Measurements from ENCODE around the gene ADGRE1. TPM values are rescaled to one million over a fixed set of nuclear protein-coding genes. Genes with fewer than 3 reads are reported as not detected.

ADGRE1 gene
- total and polyA plus RNA-seq, 4 donors, result 0.39 to 16.2 (median 1.8) TPM

DNA sequence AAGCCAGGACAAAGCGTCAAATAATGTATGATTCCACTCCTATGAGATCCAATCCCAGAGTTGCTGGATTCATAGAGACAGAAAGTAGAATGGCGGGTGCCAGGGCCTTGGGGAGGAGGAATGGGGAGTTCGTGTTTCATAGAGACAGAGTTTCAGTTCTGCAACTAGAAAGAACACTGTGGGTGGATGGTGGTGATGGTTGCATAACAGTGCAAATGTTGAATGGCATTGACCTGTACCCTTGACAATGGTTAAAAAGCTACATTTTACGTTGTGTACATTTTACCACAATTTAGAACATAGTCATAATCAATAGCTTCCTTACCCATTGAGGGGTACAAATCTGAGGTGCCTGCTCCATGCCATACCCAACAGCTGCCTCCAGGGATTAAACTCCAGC is 100.5 kb downstream of the ADGRE1 start:
- Histone ChIP-seq H3K4me1 (ENCODE audit: control insufficient read depth in 4 of 4, insufficient read depth in 4 of 4, low read length in 3 of 4) (no peaks in the 10 kb centered on the region), H3K27me3 (ENCODE audit: control insufficient read depth in 4 of 4, insufficient read depth in 4 of 4, low read length in 3 of 4) (no peaks in the 10 kb centered on the region), H3K9me3 (ENCODE audit: control insufficient read depth in 4 of 4, low read length in 3 of 4) (peaks cover 3 to 22% (median 17%) of the 10 kb centered on the region in 4 donors), H3K4me3 (ENCODE audit: low read depth in 1 of 3, low read length in 3 of 3) (no peak overlapping the region), H3K27ac (ENCODE audit: low read depth in 1 of 2, low read length in 2 of 2) (no peak overlapping the region), H3K9ac (ENCODE audit: low read depth in 1 of 2, low read length in 2 of 2) (no peak overlapping the region), H3K36me3 (ENCODE audit: control insufficient read depth in 4 of 4, insufficient read depth in 3 of 4, low read depth in 1 of 4, low read length in 3 of 4) (no peaks in the 10 kb centered on the region)
- DNase-seq (ENCODE audit: low spot score), result no peak
- TF ChIP-seq GABPA (IDR thresholded peaks at IDR 0.05 in 1 of 2, conservative IDR thresholded peaks at IDR 0.05 in 1 of 2) (no peak), ATF3 (IDR thresholded peaks at IDR 0.05) (no peak), FOXA1 (IDR thresholded peaks at IDR 0.05) (no peak), EGR1 (IDR thresholded peaks at IDR 0.05; ENCODE audit: low read depth in 2 of 2) (no peak), YY1 (IDR thresholded peaks at IDR 0.05) (no peak), JUND (IDR thresholded peaks at IDR 0.05) (no peak), HNF4G (IDR thresholded peaks at IDR 0.05) (no peak), RXRA (IDR thresholded peaks at IDR 0.05) (no peak), MAX (IDR thresholded peaks at IDR 0.05) (no peak), TAF1 (conservative IDR thresholded peaks at IDR 0.05) (no peak), NR2F2 (IDR thresholded peaks at IDR 0.05) (no peak)
- TF ChIP-seq, protein P1, sequence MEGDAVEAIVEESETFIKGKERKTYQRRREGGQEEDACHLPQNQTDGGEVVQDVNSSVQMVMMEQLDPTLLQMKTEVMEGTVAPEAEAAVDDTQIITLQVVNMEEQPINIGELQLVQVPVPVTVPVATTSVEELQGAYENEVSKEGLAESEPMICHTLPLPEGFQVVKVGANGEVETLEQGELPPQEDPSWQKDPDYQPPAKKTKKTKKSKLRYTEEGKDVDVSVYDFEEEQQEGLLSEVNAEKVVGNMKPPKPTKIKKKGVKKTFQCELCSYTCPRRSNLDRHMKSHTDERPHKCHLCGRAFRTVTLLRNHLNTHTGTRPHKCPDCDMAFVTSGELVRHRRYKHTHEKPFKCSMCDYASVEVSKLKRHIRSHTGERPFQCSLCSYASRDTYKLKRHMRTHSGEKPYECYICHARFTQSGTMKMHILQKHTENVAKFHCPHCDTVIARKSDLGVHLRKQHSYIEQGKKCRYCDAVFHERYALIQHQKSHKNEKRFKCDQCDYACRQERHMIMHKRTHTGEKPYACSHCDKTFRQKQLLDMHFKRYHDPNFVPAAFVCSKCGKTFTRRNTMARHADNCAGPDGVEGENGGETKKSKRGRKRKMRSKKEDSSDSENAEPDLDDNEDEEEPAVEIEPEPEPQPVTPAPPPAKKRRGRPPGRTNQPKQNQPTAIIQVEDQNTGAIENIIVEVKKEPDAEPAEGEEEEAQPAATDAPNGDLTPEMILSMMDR (IDR thresholded peaks at IDR 0.05; ENCODE audit: low read depth, low read length, missing input control), result no peak
- WGBS, result 43% methylated on average over 4 of the region's 4 CpGs

DNA sequence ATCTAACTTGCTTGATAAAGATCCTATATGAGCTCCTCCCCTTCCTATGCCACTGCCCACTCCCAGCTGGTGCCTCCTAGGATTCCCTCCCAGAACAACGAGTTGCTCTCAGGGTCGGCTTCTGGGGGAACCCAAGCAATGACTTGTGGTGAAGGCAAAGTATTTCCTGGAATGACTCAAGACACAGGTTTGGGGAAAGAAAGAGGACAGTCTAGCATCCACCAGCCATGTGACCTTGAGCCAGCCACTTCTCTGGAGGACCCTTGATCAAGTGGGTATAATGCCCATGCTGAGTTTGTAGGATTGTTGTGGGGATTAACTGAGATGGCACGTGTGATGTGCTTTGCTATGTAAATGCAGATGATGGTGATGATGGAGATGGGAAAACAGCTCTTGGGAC is 100.9 kb downstream of the ADGRE1 start:
- Histone ChIP-seq H3K27ac (ENCODE audit: low read depth in 1 of 2, low read length in 2 of 2) (no peak overlapping the region), H3K9ac (ENCODE audit: low read depth in 1 of 2, low read length in 2 of 2) (no peak overlapping the region), H3K36me3 (ENCODE audit: control insufficient read depth in 4 of 4, insufficient read depth in 3 of 4, low read depth in 1 of 4, low read length in 3 of 4) (no peaks in the 10 kb centered on the region), H3K27me3 (ENCODE audit: control insufficient read depth in 4 of 4, insufficient read depth in 4 of 4, low read length in 3 of 4) (no peaks in the 10 kb centered on the region), H3K4me1 (ENCODE audit: control insufficient read depth in 4 of 4, insufficient read depth in 4 of 4, low read length in 3 of 4) (no peaks in the 10 kb centered on the region), H3K4me3 (ENCODE audit: low read depth in 1 of 3, low read length in 3 of 3) (no peak overlapping the region), H3K9me3 (ENCODE audit: control insufficient read depth in 4 of 4, low read length in 3 of 4) (peaks cover 3 to 18% (median 16%) of the 10 kb centered on the region in 4 donors)
- no peak for DNase-seq (ENCODE audit: low spot score)
- no peak for TF ChIP-seq GABPA (IDR thresholded peaks at IDR 0.05 in 1 of 2, conservative IDR thresholded peaks at IDR 0.05 in 1 of 2)
- no peak for TF ChIP-seq ATF3 (IDR thresholded peaks at IDR 0.05)
- no peak for TF ChIP-seq YY1 (IDR thresholded peaks at IDR 0.05)
- TF ChIP-seq, protein P2, sequence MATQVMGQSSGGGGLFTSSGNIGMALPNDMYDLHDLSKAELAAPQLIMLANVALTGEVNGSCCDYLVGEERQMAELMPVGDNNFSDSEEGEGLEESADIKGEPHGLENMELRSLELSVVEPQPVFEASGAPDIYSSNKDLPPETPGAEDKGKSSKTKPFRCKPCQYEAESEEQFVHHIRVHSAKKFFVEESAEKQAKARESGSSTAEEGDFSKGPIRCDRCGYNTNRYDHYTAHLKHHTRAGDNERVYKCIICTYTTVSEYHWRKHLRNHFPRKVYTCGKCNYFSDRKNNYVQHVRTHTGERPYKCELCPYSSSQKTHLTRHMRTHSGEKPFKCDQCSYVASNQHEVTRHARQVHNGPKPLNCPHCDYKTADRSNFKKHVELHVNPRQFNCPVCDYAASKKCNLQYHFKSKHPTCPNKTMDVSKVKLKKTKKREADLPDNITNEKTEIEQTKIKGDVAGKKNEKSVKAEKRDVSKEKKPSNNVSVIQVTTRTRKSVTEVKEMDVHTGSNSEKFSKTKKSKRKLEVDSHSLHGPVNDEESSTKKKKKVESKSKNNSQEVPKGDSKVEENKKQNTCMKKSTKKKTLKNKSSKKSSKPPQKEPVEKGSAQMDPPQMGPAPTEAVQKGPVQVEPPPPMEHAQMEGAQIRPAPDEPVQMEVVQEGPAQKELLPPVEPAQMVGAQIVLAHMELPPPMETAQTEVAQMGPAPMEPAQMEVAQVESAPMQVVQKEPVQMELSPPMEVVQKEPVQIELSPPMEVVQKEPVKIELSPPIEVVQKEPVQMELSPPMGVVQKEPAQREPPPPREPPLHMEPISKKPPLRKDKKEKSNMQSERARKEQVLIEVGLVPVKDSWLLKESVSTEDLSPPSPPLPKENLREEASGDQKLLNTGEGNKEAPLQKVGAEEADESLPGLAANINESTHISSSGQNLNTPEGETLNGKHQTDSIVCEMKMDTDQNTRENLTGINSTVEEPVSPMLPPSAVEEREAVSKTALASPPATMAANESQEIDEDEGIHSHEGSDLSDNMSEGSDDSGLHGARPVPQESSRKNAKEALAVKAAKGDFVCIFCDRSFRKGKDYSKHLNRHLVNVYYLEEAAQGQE (IDR thresholded peaks at IDR 0.05), result no peak
- TF ChIP-seq, protein P1 (IDR thresholded peaks at IDR 0.05; ENCODE audit: low read depth, low read length, missing input control), result no peak
- no peak for TF ChIP-seq NR2F2 (IDR thresholded peaks at IDR 0.05)
- no peak for TF ChIP-seq MAX (IDR thresholded peaks at IDR 0.05)
- TF ChIP-seq ZBTB33 (IDR thresholded peaks at IDR 0.05), result no peak
- TF ChIP-seq HNF4G (IDR thresholded peaks at IDR 0.05), result no peak
- no peak for TF ChIP-seq TAF1 (conservative IDR thresholded peaks at IDR 0.05)
- no peak for TF ChIP-seq JUND (IDR thresholded peaks at IDR 0.05)
- no peak for TF ChIP-seq EGR1 (IDR thresholded peaks at IDR 0.05; ENCODE audit: low read depth in 2 of 2)
- TF ChIP-seq FOXA1 (IDR thresholded peaks at IDR 0.05), result no peak
- TF ChIP-seq RXRA (IDR thresholded peaks at IDR 0.05), result no peak
- no peak for TF ChIP-seq SP1 (IDR thresholded peaks at IDR 0.05)
- no peak for TF ChIP-seq HNF4A (conservative IDR thresholded peaks at IDR 0.05)
- no peak for TF ChIP-seq FOXA2 (IDR thresholded peaks at IDR 0.05)
- no peak for TF ChIP-seq RAD21 (IDR thresholded peaks at IDR 0.05)
- WGBS, result 26% methylated on average over 3 of the region's 3 CpGs
